ENCODE measurements around the gene PRDM16.

DNA sequence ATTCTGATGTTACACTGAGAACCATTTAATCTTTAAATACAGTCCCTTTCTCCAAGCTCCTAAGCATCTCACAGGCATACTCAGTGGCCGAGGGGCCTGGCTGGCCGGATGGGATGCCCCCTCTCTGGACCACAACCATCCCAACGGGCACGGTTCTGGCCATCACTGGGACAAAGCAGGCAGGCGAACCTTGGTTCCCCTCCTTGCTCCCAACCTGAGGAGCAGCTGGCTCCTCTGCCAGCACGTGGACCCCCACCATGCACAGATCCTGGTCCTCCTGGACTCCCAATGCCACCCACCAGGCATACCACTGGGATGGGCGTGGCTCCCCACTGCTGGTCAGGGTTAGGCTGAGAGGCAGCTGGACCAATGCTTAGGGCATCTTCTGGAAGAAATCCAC lies 19.8 kb upstream of the PRDM16 start:
- TF ChIP-seq CTCF (IDR thresholded peaks at IDR 0.05; ENCODE audit: low read length) (no peak), EZH2 (IDR thresholded peaks at IDR 0.05; ENCODE audit: borderline replicate concordance, low read length) (no peak)

Data from OCI-LY1 (cell line).